MM.1S (cell line): ENCODE data around the gene RFC3.

Source experiments
- EZH2 ChIP-seq: fragments of 300-600 bp; sonication (generic); optimal IDR thresholded peaks from 2 replicates; pipeline ENCODE3; 2017; ENCODE audit warnings: low read depth, mild to moderate bottlenecking, antibody characterized with exemption, low read length, mixed read lengths
- EZH2phosphoT487 ChIP-seq: fragments of 300-600 bp; sonication (generic); IDR thresholded peaks from 2 replicates; pipeline ENCODE4 v1.6.1; 2018; ENCODE audit warnings: antibody characterized with exemption, low read length
- TF ChIP-seq, protein P1 (sequence below): fragments of 300-600 bp; sonication (generic); IDR thresholded peaks from 2 replicates; pipeline ENCODE4 v1.5.1; 2016; ENCODE audit warnings: antibody characterized with exemption, low read length, mixed read lengths

DNA sequence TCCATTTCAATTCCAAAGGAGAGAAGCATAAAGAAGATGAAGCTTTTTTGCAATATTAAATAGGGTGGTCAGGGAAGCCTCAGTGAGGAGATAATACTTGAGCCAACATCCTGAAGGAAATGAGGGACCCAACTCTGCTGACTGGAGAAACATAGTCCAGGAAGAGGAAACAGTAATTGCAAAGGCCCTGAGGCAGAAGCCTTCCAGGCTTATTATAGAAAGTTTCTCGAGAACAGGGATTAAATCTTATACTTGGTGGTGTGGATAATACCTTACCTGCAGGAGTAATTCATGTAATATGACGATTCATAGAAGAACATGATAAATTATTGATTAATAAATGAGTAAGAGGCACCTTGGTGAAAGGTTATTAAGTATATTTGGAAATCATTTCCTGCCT is 1.0 kb upstream of the RFC3 start:
- TF ChIP-seq, protein P1, sequence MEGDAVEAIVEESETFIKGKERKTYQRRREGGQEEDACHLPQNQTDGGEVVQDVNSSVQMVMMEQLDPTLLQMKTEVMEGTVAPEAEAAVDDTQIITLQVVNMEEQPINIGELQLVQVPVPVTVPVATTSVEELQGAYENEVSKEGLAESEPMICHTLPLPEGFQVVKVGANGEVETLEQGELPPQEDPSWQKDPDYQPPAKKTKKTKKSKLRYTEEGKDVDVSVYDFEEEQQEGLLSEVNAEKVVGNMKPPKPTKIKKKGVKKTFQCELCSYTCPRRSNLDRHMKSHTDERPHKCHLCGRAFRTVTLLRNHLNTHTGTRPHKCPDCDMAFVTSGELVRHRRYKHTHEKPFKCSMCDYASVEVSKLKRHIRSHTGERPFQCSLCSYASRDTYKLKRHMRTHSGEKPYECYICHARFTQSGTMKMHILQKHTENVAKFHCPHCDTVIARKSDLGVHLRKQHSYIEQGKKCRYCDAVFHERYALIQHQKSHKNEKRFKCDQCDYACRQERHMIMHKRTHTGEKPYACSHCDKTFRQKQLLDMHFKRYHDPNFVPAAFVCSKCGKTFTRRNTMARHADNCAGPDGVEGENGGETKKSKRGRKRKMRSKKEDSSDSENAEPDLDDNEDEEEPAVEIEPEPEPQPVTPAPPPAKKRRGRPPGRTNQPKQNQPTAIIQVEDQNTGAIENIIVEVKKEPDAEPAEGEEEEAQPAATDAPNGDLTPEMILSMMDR, result no peak
- TF ChIP-seq EZH2phosphoT487 (no peak), EZH2 (no peak)
